Colonic mucosa (tissue), 4 donors: ENCODE measurements around the gene MAPT. TPM values are rescaled to one million over a fixed set of nuclear protein-coding genes. Genes with fewer than 3 reads are reported as not detected.

ENCODE experiments used
- DNase-seq: peaks from one replicate; pipeline ENCODE4 v3.0.0-alpha.2; 2020
- H3K27ac ChIP-seq: fragments of 200-600 bp; one replicate; pipeline ENCODE4 v1.8.0; 2021
- H3K27me3 ChIP-seq: fragments of 200-600 bp; one replicate; pipeline ENCODE4 v1.8.0; 2021
- H3K36me3 ChIP-seq: fragments of 200-600 bp; one replicate; pipeline ENCODE4 v1.8.0; 2021
- H3K4me1 ChIP-seq: fragments of 200-600 bp; one replicate; pipeline ENCODE4 v1.8.0; 2021; ENCODE audit warnings: mild to moderate bottlenecking
- H3K4me3 ChIP-seq: fragments of 200-600 bp; one replicate; pipeline ENCODE4 v1.8.0; 2021
- H3K9ac ChIP-seq, 2 donors: one replicate each; pipeline ENCODE4 v1.7.0; 2013; ENCODE audit warnings: control low read depth in 2 of 2, low read depth in 2 of 2, low read length in 2 of 2
- H3K9me3 ChIP-seq: fragments of 200-600 bp; one replicate; pipeline ENCODE4 v1.8.0; 2021
- intact Hi-C: fragments of 100-400 bp; cut with DNase I; formaldehyde crosslinking; loops from one replicate; pipeline ENCODE4 v1.14.1; 2022
- total RNA-seq, 2 donors: library from RNA; stranded (reverse); fragmentation: NEBNext Ultra II Directional in 1 of 2; extraction: Animal tissue kit (Norgen Biotek cat#: 25700) in 1 of 2; gene quantifications; one replicate each; pipeline ENCODE4 v1.2.1, GENCODE V29; 2021
- TF ChIP-seq, protein P1 (sequence below): fragments of 200-600 bp; IDR thresholded peaks from one replicate; pipeline ENCODE4 v1.8.0; 2022; ENCODE audit warnings: antibody characterized with exemption, mild to moderate bottlenecking
- donor health status: healthy.
- donor health status: DM: no; HTN: no; CAD: no.
- donor health status: DM: no; HTN: no; CAD: no.

MAPT gene
- total RNA-seq, 2 donors from 2014 or later: 0.37 to 2.9 TPM

DNA sequence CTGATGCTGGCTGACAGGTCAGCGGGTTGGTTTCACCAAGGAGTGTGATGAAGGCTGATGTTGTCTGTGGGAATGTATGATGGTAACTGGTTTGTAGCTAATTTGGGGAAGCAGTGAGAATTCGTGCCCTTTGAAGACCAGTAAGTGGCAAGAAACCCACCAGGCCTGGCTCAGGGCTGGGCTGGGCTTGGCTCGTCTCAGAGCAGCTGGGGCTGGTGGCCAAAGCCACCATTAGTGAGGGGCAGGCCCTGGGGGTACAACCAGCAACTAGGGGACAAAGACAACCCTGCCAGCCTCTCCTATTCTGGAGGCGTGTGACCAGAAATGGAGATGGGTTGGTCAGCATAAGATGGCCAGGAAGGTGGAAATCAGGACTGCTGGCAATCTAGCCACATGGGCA is 91.7 kb downstream of the MAPT start:
- no peak for DNase-seq
- H3K4me1 ChIP-seq: no peaks in the 10 kb centered on the region
- intact Hi-C loops: no loop called here

DNA sequence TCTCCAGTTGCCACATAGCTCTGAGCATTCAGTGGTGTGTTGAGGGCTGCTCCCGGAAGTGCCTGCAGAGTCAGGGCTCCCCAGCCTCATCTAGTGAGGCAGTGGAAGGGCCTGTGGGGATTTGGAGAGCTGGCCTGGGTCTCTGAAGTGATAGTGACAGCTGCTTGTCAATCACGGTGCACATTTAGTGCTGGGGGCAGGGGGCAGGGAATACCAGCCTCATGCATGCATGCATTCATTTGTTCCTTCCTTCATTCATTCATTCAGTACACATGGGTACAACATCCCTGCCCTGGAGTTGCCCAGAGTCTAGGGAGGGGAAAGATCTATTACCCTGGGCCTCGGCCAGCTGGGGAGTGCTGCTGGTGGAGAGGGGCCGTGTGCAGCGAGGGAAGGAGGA is 93.4 kb downstream of the MAPT start:
- TF ChIP-seq, protein P1, sequence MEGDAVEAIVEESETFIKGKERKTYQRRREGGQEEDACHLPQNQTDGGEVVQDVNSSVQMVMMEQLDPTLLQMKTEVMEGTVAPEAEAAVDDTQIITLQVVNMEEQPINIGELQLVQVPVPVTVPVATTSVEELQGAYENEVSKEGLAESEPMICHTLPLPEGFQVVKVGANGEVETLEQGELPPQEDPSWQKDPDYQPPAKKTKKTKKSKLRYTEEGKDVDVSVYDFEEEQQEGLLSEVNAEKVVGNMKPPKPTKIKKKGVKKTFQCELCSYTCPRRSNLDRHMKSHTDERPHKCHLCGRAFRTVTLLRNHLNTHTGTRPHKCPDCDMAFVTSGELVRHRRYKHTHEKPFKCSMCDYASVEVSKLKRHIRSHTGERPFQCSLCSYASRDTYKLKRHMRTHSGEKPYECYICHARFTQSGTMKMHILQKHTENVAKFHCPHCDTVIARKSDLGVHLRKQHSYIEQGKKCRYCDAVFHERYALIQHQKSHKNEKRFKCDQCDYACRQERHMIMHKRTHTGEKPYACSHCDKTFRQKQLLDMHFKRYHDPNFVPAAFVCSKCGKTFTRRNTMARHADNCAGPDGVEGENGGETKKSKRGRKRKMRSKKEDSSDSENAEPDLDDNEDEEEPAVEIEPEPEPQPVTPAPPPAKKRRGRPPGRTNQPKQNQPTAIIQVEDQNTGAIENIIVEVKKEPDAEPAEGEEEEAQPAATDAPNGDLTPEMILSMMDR: no peak
- Histone ChIP-seq H3K9ac (no peak overlapping the region), H3K4me1 (no peaks in the 10 kb centered on the region), H3K27ac (no peak overlapping the region), H3K4me3 (no peak overlapping the region), H3K36me3 (no peaks in the 10 kb centered on the region), H3K9me3 (no peaks in the 10 kb centered on the region), H3K27me3 (no peaks in the 10 kb centered on the region)
- intact Hi-C loops: no loop called here
- no peak for DNase-seq

More for the DNA sequence above, 91.7 kb downstream of the MAPT start:
- no peak overlapping the region for H3K4me3 ChIP-seq
- no peak overlapping the region for H3K27ac ChIP-seq
- TF ChIP-seq, protein P1: no peak
- H3K9ac ChIP-seq: no peak overlapping the region
- no peaks in the 10 kb centered on the region for H3K36me3 ChIP-seq
- no peaks in the 10 kb centered on the region for H3K27me3 ChIP-seq
- no peaks in the 10 kb centered on the region for H3K9me3 ChIP-seq

DNA sequence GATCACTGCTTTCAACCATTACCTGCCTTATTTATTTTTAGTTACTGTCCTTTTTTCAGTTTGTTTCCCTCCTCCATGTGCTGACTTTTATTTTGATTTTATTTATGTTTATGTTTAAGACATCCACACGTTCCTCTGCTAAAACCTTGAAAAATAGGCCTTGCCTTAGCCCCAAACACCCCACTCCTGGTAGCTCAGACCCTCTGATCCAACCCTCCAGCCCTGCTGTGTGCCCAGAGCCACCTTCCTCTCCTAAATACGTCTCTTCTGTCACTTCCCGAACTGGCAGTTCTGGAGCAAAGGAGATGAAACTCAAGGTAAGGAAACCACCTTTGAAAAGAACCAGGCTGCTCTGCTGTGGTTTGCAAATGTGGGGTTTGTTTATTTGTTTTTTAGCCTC is 95.4 kb downstream of the MAPT start:
- H3K36me3 ChIP-seq: no peaks in the 10 kb centered on the region
- H3K4me1 ChIP-seq: no peaks in the 10 kb centered on the region
- no peak overlapping the region for H3K4me3 ChIP-seq
- TF ChIP-seq, protein P1: no peak
- no peak overlapping the region for H3K27ac ChIP-seq
- no peak for DNase-seq
- no peaks in the 10 kb centered on the region for H3K27me3 ChIP-seq
- H3K9ac ChIP-seq: no peak overlapping the region
- H3K9me3 ChIP-seq: no peaks in the 10 kb centered on the region
- intact Hi-C loops: no loop called here

DNA sequence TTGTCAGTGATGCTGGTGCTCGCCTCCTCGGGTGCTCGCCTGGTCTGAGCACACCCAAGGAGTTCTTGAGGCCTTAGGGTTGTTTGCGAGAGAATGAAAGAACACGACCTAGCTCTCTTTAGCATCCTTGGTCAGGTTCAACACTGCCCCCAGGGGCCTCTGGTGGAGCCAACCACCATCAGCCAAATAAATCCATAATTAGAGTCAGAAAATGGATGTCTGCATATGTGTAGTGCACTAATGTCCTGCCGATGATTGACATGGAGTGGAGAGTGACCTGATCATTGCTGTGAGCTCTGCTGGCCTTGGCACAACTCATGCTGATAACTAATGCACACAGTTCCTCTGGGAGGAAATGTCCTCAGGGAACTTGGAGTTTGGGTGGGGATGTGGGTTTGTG is 96.5 kb downstream of the MAPT start:
- Histone ChIP-seq H3K4me1 (no peaks in the 10 kb centered on the region), H3K27me3 (no peaks in the 10 kb centered on the region), H3K36me3 (no peaks in the 10 kb centered on the region), H3K27ac (no peak overlapping the region), H3K9ac (no peak overlapping the region), H3K4me3 (no peak overlapping the region), H3K9me3 (no peaks in the 10 kb centered on the region)
- intact Hi-C loops: no loop called here
- DNase-seq: no peak
- TF ChIP-seq, protein P1: no peak

DNA sequence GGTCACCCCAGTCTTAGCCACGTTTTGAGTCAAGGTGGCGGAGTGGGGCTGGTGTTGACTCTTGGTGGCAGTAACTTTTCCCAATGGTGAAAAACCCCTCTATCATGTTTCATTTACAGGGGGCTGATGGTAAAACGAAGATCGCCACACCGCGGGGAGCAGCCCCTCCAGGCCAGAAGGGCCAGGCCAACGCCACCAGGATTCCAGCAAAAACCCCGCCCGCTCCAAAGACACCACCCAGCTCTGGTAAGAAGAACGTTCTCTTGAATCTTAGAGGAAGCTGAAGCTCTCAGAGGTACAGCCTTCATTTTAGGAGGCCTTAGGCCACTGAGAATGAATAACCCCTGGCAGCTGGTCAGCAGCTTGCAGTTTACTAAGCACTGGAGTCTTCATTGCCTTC is 97.0 kb downstream of the MAPT start:
- Histone ChIP-seq H3K27me3 (no peaks in the 10 kb centered on the region), H3K9me3 (no peaks in the 10 kb centered on the region), H3K36me3 (no peaks in the 10 kb centered on the region), H3K27ac (no peak overlapping the region), H3K4me3 (no peak overlapping the region), H3K4me1 (no peaks in the 10 kb centered on the region), H3K9ac (no peak overlapping the region)
- DNase-seq: no peak
- TF ChIP-seq, protein P1: no peak
- intact Hi-C loops: no loop called here

DNA sequence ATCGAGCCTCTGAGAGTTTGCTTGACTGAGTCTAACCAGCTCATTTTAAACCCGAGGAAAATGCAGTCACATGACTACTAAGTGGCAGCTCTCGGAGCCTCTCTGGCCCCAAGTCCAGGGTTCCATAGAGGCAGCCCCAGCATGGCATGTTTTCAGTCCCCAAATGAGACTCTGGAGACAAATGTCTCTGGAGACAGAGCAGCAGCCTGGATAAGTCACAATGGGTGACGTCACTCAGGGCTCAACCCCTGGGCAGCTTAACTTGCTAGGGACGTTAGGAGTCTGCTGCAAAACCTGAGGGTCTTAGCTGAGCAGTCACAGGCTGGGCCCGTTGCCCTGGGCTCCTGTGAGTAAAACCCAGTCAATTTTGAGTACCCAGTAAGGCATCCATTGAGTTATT is 97.8 kb downstream of the MAPT start:
- H3K9me3 ChIP-seq: no peaks in the 10 kb centered on the region
- DNase-seq: no peak
- TF ChIP-seq, protein P1: no peak
- intact Hi-C loops: no loop called here
- H3K9ac ChIP-seq: no peak overlapping the region
- H3K27ac ChIP-seq: no peak overlapping the region
- no peak overlapping the region for H3K4me3 ChIP-seq
- H3K36me3 ChIP-seq: no peaks in the 10 kb centered on the region
- H3K27me3 ChIP-seq: no peaks in the 10 kb centered on the region
- H3K4me1 ChIP-seq: no peaks in the 10 kb centered on the region
